Transverse colon (tissue), 4 donors: ENCODE data around the gene CENPA.

ENCODE experiments used
- CTCF ChIP-seq, 5 experiments: fragments of 200-600 bp in 3 of 5; fragments of 450-650 bp in 2 of 5; sonication (generic) in 3 of 5; IDR thresholded peaks; 1 replicate in 2 of 5; 2 replicates in 3 of 5; pipeline ENCODE4 v1.5.1; 2016 to 2017; ENCODE audit warnings: antibody characterized with exemption in 5 of 5, inconsistent platforms in 3 of 5, mild to moderate bottlenecking in 2 of 5, moderate library complexity in 1 of 5
- EP300 ChIP-seq: sonication (generic); formaldehyde crosslinking; IDR thresholded peaks from one replicate; pipeline ENCODE4 v1.6.1; 2017; ENCODE audit warnings: antibody characterized with exemption, low read depth
- POLR2AphosphoS5 ChIP-seq, 3 donors: sonication (generic); formaldehyde crosslinking; IDR thresholded peaks; one replicate each; pipeline ENCODE4 v1.6.1; 2016; ENCODE audit warnings: antibody characterized with exemption in 3 of 3

DNA sequence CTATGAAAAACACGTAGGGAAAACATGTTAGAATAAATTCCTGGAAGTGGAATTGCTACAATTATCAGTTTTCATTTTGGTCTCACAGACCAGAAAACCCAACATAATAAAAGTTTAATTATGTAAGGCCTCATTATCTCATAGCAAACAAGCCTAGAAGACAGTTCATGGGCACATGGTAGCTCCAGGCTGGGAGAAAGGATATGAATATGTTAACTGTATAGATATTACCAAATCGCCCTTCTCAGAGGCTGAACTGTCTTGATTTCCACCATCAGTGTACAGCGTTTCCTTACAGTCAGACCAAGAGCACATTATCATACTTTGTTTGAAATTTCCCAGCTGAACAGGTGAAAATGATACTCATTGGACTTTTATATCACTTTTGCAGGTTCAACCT lies 38.9 kb upstream of the CENPA start:
- TF ChIP-seq CTCF (IDR thresholded peaks at IDR 0.05) (no peak), EP300 (no peak), POLR2AphosphoS5 (IDR thresholded peaks at IDR 0.05) (no peak)
